ENCODE data around the gene NTN4.
"Not testable (repeated sequence)": the region's sequence is repeated elsewhere in the genome, so short reads cannot be mapped to it uniquely, and the experiment has no call there.

NTN4 gene

GRCh38 chr12:95623554-95624170, 166.9 kb downstream of the NTN4 start:
- CTCF ChIA-PET: interaction anchor here (0.8 kb wide), 1 partner anchor 194 kb away, joined by 3 read pairs; no protein-coding TSS in a partner anchor
- POLR2A ChIA-PET (ENCODE audit: low non-redundant PET): no interaction called here
- TF ChIP-seq, protein P1, sequence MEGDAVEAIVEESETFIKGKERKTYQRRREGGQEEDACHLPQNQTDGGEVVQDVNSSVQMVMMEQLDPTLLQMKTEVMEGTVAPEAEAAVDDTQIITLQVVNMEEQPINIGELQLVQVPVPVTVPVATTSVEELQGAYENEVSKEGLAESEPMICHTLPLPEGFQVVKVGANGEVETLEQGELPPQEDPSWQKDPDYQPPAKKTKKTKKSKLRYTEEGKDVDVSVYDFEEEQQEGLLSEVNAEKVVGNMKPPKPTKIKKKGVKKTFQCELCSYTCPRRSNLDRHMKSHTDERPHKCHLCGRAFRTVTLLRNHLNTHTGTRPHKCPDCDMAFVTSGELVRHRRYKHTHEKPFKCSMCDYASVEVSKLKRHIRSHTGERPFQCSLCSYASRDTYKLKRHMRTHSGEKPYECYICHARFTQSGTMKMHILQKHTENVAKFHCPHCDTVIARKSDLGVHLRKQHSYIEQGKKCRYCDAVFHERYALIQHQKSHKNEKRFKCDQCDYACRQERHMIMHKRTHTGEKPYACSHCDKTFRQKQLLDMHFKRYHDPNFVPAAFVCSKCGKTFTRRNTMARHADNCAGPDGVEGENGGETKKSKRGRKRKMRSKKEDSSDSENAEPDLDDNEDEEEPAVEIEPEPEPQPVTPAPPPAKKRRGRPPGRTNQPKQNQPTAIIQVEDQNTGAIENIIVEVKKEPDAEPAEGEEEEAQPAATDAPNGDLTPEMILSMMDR (conservative IDR thresholded peaks at IDR 0.05; ENCODE audit: low read depth): peak; percentile 76
- peak overlapping the region; percentile 68 for H3K27ac ChIP-seq
- peak; percentile 70 for DNase-seq (ENCODE audit: low spot score)

DNA sequence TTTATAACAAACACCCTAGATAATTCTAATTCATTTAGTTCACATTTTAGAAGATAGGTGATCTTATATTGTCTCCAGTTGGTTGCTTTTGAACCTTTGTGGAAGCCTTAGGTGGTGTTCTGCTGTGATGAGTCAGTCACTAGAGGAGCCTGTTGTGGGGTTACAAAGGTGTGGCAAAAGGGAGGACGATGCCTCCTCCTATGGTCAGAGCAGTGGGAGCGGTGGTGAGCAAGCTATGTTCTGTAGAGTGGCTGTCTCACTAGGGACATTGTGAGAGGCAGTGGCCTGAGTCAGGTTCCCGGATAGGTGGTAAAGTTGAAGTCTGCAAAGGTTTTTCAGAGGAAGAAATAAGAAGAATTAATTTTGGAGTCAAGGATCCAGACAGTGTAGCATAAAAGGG, 167.7 kb downstream of the NTN4 start:
- ChIA-PET POLR2A (ENCODE audit: low non-redundant PET) (no interaction called here), CTCF (interaction anchor here (0.8 kb wide), 1 partner anchor 195 kb away, joined by 3 read pairs; no protein-coding TSS in a partner anchor)
- peak overlapping the region; percentile 68 for H3K27ac ChIP-seq
- DNase-seq (ENCODE audit: low spot score): no peak
- TF ChIP-seq, protein P1 (conservative IDR thresholded peaks at IDR 0.05; ENCODE audit: low read depth): no peak

DNA sequence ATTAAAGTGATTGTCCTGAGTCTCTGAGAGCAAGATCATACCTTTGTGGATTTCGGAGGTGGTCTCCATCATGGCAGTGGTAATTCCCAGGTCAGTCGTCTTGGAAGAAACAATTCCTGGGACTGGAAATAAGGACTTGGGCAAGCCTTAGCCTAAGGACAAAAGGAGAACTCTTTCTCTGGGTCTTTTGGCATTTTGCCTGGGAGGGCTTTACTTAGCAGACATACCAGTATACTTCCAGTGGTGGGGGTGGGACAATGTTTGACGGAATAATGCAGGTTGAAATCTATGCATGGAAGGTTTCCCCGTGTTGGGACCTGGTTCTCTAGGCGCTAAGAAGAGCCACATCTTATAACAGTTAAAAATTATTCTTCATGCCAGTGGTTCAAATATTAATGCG, 168.8 kb downstream of the NTN4 start:
- no peak overlapping the region for H3K27ac ChIP-seq
- no peak for DNase-seq (ENCODE audit: low spot score)
- POLR2A ChIA-PET (ENCODE audit: low non-redundant PET): no interaction called here
- TF ChIP-seq, protein P1 (conservative IDR thresholded peaks at IDR 0.05; ENCODE audit: low read depth): no peak
- CTCF ChIA-PET: interaction anchor here (0.7 kb wide), 1 partner anchor 28 kb away, joined by 4 read pairs; no protein-coding TSS in a partner anchor

- H3K27ac ChIP-seq: no peak overlapping the region
- TF ChIP-seq, protein P1 (conservative IDR thresholded peaks at IDR 0.05; ENCODE audit: low read depth): no peak
- ChIA-PET POLR2A (ENCODE audit: low non-redundant PET) (no interaction called here), CTCF (interaction anchor here (0.6 kb wide), 1 partner anchor 176 kb away, joined by 3 read pairs; no protein-coding TSS in a partner anchor)
- no peak for DNase-seq (ENCODE audit: low spot score)
These were observed 170.4 kb downstream of the NTN4 start for GRCh38 chr12:95620171-95620570.

DNA sequence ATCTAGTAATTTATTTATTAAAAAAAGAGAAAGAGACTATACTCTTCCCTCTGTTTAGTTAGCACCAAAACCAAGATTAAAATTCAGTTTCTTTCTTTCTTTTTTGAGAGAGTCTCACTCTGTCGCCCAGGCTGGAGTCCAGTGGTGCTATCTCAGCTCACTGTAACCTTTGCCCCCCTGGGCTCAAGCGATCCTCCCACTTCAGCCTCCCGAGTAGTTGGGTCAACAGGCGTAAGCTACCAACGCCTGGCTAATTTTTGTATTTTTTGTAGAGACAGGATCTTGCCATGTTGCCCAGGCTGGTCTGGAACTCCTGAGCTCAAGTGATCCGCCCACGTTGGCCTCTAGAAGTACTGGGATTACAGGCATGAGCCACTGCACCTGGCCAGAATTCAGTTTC, 174.1 kb downstream of the NTN4 start:
- DNase-seq (ENCODE audit: low spot score); POLR2A ChIA-PET (ENCODE audit: low non-redundant PET); H3K27ac ChIP-seq: not testable (repeated sequence)
- CTCF ChIA-PET: interaction anchor here (0.6 to 0.7 kb wide), 2 partner anchors 35 to 278 kb away, joined by 4 read pairs; no protein-coding TSS in a partner anchor

GRCh38 chr12:95615749-95616148, 174.8 kb downstream of the NTN4 start:
- ChIA-PET CTCF (interaction anchor here (0.6 kb wide), 1 partner anchor 36 kb away, joined by 4 read pairs; no protein-coding TSS in a partner anchor), POLR2A (ENCODE audit: low non-redundant PET) (no interaction called here)
- TF ChIP-seq, protein P1 (conservative IDR thresholded peaks at IDR 0.05; ENCODE audit: low read depth): no peak
- no peak for DNase-seq (ENCODE audit: low spot score)
- no peak overlapping the region for H3K27ac ChIP-seq

- POLR2A ChIA-PET (ENCODE audit: low non-redundant PET): no interaction called here
- no peak for DNase-seq (ENCODE audit: low spot score)
- H3K27ac ChIP-seq: no peak overlapping the region
- CTCF ChIA-PET: interaction anchor here (0.6 kb wide), 1 partner anchor 26 kb away, joined by 3 read pairs; no protein-coding TSS in a partner anchor
- TF ChIP-seq, protein P1 (conservative IDR thresholded peaks at IDR 0.05; ENCODE audit: low read depth): no peak
These were observed 176.1 kb downstream of the NTN4 start for GRCh38 chr12:95614390-95614982.
